CD1c-positive myeloid dendritic cell (primary cell): ENCODE results near the gene APBA2.

Experiments used
- DNase-seq: peaks from one replicate; pipeline ENCODE4 v3.0.0-alpha.2; 2016; ENCODE audit errors: extremely low spot score

APBA2 gene

GRCh38 chr15:28957606-28958498 lies 72.1 kb downstream of the APBA2 start:
- no peak for DNase-seq

- no peak for DNase-seq
Measured at GRCh38 chr15:28959326-28959725, 73.6 kb downstream of the APBA2 start.

- no peak for DNase-seq
Measured at GRCh38 chr15:28960979-28961378, 75.2 kb downstream of the APBA2 start.

- no peak for DNase-seq
Measured at GRCh38 chr15:28961391-28961790, 75.6 kb downstream of the APBA2 start.

GRCh38 chr15:28962851-28963710 lies 77.3 kb downstream of the APBA2 start:
- DNase-seq = no peak

- DNase-seq = no peak
Measured at GRCh38 chr15:28963711-28964081, 77.9 kb downstream of the APBA2 start.

GRCh38 chr15:28964098-28964497 lies 78.3 kb downstream of the APBA2 start:
- DNase-seq = no peak

- no peak for DNase-seq
Measured at GRCh38 chr15:28967066-28967465, 81.3 kb downstream of the APBA2 start.

- no peak for DNase-seq
Measured at GRCh38 chr15:28967990-28968389, 82.2 kb downstream of the APBA2 start.

GRCh38 chr15:28969511-28970085 lies 83.8 kb downstream of the APBA2 start:
- DNase-seq = no peak

GRCh38 chr15:28974142-28974541 lies 88.4 kb downstream of the APBA2 start:
- DNase-seq = no peak

GRCh38 chr15:28975766-28976179 lies 90.0 kb downstream of the APBA2 start:
- peak; percentile 52 for DNase-seq

GRCh38 chr15:28977377-28978010 lies 91.7 kb downstream of the APBA2 start:
- DNase-seq = peak; percentile 10

- no peak for DNase-seq
Measured at GRCh38 chr15:28978011-28978378, 92.2 kb downstream of the APBA2 start.

GRCh38 chr15:28978661-28979060 lies 92.9 kb downstream of the APBA2 start:
- DNase-seq = no peak

GRCh38 chr15:28979208-28979841 lies 93.6 kb downstream of the APBA2 start:
- DNase-seq = no peak

GRCh38 chr15:28980709-28981350 lies 95.1 kb downstream of the APBA2 start:
- no peak for DNase-seq

- no peak for DNase-seq
Measured at GRCh38 chr15:28981351-28981720, 95.6 kb downstream of the APBA2 start.

- DNase-seq = no peak
Measured at GRCh38 chr15:28981921-28982320, 96.1 kb downstream of the APBA2 start.

GRCh38 chr15:28982886-28983285 lies 97.1 kb downstream of the APBA2 start:
- no peak for DNase-seq
